ENCODE measurements around the gene TNP2.

TNP2 gene

GRCh38 chr16:11254913-11255736 is 14.0 kb downstream of the TNP2 start:
- peak; percentile 31 for DNase-seq

- no peak for DNase-seq
Observed at GRCh38 chr16:11253995-11254912, 14.9 kb downstream of the TNP2 start.

- DNase-seq, result no peak
Observed at GRCh38 chr16:11253009-11253994, 15.8 kb downstream of the TNP2 start.

DNA sequence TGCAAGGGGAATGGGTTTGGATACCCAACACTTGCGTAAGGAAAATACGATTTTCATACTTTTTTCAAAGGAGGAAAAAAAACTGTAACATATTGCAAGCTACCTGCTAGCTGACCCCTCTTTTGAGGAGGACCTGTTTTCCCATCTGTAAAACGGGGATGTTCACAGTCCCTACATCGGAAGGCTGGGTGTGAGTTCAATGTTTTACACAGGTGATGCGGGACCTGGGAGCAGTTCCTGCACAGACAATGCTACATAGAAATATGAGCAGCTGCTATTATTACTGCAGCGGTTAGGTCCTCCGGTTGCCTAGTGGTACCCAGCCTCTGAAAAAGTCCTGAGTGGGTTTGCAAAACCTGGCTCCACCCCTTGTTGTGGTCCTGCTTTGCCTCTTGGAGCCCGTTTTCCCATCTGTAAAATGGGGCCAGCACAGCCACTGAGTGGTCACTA is 16.6 kb downstream of the TNP2 start:
- DNase-seq, result no peak

DNA sequence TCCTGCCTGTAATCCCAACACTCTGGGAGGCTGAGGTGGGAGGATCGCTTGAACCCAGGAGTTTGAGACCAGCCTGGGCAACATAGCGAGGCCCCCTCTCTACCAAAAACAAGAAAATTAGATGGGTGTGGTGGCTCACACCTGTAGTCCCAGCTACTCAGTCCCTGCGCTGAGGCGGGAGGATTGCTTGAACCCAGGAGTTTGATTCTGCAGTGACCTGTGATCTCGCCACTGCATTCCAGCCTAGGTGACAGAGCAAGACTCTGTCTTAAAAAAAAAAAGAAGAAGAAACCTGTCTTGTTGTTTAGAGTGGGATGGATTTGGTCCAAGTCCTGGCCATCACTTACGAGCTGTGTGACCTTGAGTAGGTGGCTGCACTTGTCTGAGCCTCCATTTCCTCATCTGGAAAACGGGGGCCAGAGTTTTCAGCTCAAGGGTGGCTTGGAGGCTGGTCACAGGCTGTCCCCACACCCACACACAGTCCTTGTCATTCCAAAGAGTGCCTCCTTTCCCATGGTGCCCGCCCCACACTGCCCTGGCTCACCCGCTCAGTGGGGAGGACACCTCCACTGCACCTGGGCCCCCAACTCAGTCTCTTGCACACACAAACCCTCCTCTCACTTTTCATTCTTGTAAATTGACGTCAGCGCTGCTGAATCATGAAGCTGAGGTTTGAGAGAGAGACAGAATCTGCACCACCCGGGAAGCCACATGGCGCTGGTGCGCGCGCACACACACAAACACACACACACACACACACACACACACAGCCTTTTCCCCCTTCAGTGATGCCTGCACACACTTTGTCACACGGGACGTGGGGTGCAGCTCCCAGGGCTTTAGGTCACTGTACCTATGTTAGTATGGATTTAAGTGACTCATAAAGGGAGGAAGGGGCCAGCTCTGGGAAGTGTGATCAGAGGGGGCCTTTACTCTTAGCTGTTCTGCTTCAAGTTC is 17.3 kb downstream of the TNP2 start:
- DNase-seq, result peak; percentile 40

- peak; percentile 60 for DNase-seq
Observed at GRCh38 chr16:11250786-11251524, 18.2 kb downstream of the TNP2 start.

- peak; percentile 81 for DNase-seq
Observed at GRCh38 chr16:11250091-11250785, 18.9 kb downstream of the TNP2 start.

GRCh38 chr16:11249233-11250061 is 19.7 kb downstream of the TNP2 start:
- DNase-seq, result no peak

- DNase-seq, result peak; percentile 96
Observed at GRCh38 chr16:11248133-11248532, 21.0 kb downstream of the TNP2 start.

DNA sequence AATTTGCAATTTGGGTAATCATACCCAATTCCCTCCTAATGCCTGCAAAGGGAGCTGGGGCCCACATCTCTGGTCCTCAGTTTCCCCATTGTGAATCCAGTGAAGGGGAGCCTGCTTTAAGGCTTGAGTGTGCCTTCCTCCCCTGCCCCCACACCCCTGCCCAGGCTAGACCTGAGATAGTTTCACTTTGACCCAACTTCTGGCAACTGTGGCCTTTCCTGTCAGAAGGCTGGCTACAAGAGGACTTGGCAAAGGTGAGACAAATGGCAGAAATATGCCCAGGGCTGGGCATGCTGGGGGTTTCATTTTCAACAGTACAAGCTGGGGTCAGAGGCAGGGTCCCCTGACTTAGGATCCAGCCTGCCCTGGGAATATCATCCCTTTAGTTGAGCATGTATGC is 23.1 kb downstream of the TNP2 start:
- no peak for DNase-seq

DNA sequence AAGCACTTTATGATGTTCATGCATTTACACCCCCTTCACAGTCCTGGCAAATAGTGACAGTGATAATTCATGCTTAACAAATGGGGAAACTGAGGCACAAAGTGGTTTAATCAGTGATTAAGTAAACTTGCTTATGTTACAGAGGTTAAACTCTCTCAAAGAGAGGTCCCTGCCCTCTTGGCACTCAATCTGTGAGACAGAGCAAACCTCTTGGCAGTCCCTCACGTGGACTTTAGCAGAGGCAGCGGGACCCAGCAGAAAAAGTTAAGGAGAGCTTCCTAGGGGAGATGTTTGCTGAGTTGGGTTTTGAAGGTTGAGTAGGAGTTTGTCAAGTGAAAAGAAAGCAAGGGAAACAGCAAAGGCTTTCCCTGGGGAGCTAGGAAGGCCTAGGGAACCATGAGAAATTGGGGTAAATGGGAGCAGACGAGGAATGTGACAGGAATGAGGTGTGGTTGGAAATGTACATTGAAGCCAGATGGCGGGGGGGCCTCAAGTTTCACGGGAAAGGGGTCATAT is 23.8 kb downstream of the TNP2 start:
- DNase-seq, result peak; percentile 91

GRCh38 chr16:11242658-11243057 is 26.5 kb downstream of the TNP2 start:
- peak; percentile 83 for DNase-seq

GRCh38 chr16:11241480-11242204 is 27.5 kb downstream of the TNP2 start:
- DNase-seq, result no peak

GRCh38 chr16:11240636-11241473 is 28.3 kb downstream of the TNP2 start:
- peak; percentile 60 for DNase-seq

DNA sequence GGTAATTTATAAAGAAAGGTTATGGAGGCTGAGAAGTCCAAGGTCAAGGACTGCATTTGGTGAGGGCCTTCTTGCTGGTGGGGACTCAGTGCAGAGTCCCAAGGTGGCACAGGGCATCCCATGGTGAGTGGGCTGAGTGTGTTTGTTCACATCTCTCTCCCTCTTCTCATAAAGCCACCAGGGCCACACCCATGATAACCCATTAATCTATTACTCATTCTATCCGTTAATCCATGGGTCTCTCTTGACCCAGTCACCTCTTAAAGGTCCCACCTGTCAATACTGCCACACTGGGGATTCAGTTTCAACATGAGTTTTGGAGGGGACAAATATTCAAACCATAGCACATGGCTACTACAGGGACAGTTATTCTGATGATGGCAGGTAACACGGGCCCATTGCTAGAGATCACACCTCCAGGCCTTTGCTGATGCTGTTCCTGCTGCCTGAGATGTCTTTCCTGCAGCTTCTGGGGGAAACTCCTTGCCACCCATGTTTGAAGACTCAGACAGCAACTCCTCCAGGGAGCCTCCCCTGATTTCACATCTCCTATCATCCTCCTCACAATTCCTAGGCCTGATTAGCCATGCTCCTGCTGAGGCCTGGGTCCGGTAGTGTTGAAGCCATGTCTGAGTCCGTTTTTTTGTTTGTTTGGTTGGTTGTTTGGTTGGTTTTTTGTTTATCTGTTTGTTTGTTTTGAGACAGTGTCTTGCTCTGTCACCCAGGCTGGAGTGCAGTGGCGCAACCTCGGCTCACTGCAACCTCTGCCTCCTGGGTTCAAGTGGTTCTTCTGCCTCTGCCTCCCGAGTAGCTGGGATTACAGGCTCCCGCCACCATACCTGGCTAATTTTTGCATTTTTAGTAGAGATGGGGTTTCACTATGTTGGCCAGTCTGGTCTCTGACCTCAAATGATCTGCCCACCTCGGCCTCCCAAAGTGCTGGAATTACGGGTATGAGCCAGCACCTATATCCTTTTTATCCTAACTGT is 29.2 kb downstream of the TNP2 start:
- DNase-seq, result no peak
